Vagina (tissue), 2 donors: Measurements from ENCODE around the gene CDON.

ENCODE experiments used
- POLR2AphosphoS5 ChIP-seq, 2 donors: sonication (generic); formaldehyde crosslinking; IDR thresholded peaks; one replicate each; pipeline ENCODE4 v1.9.0; 2017; ENCODE audit warnings: antibody characterized with exemption in 2 of 2, mild to moderate bottlenecking in 2 of 2, low read depth in 1 of 2; ENCODE audit not compliant: insufficient read depth in 1 of 2
- TF ChIP-seq, protein P1 (sequence below), 3 experiments: fragments of 450-650 bp in 2 of 3; fragments of 200-600 bp in 1 of 3; sonication (generic) in 1 of 3; IDR thresholded peaks; one replicate each; pipeline ENCODE4 v1.5.1; 2017 to 2019; ENCODE audit warnings: antibody characterized with exemption in 3 of 3, mild to moderate bottlenecking in 2 of 3, moderate library complexity in 2 of 3

DNA sequence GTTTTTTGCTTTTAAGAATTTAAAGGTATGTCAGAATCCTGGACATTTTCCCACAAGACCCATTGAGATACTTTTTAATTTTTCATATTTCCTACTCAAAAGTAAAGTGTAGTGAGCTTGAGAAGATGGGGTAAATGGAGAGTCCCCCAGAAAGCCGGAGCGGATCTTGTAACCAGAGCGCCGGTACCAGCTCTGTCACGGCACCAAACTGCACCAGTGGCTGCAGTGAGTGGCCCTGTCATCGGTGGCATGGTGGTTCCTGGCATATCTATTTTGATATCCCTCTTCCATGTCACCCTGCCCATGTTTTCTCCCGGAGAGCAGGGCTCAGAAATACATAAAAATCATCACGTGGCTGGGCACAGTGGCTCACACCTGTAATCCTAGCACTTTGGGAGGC, 139.0 kb downstream of the CDON start:
- TF ChIP-seq, protein P1, sequence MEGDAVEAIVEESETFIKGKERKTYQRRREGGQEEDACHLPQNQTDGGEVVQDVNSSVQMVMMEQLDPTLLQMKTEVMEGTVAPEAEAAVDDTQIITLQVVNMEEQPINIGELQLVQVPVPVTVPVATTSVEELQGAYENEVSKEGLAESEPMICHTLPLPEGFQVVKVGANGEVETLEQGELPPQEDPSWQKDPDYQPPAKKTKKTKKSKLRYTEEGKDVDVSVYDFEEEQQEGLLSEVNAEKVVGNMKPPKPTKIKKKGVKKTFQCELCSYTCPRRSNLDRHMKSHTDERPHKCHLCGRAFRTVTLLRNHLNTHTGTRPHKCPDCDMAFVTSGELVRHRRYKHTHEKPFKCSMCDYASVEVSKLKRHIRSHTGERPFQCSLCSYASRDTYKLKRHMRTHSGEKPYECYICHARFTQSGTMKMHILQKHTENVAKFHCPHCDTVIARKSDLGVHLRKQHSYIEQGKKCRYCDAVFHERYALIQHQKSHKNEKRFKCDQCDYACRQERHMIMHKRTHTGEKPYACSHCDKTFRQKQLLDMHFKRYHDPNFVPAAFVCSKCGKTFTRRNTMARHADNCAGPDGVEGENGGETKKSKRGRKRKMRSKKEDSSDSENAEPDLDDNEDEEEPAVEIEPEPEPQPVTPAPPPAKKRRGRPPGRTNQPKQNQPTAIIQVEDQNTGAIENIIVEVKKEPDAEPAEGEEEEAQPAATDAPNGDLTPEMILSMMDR (IDR thresholded peaks at IDR 0.05): no peak
- TF ChIP-seq POLR2AphosphoS5 (IDR thresholded peaks at IDR 0.05; ENCODE audit: insufficient read depth in 1 of 2, low read depth in 1 of 2): no peak
